Medulla oblongata (tissue), 1 donor: ENCODE measurements around the gene TBX6.
"Not testable (repeated sequence)": the region's sequence is repeated elsewhere in the genome, so short reads cannot be mapped to it uniquely, and the experiment has no call there.

Experiments used
- DNase-seq: peaks from one replicate; pipeline ENCODE4 v3.0.0-alpha.2; 2015; ENCODE audit errors: extremely low spot score

TBX6 gene

GRCh38 chr16:30091474-30092372 lies at the start of gene TBX6:
TSS of gene TBX6 (minus strand) at chr16:30091924. CDS start at chr16:30091193, 731 bp downstream.
- peak; percentile 96 for DNase-seq

GRCh38 chr16:30139583-30140481 lies 48.1 kb upstream of the TBX6 start:
- DNase-seq = no peak

- peak; percentile 32 for DNase-seq
These were observed 46.2 kb upstream of the TBX6 start for GRCh38 chr16:30137897-30138296.

- DNase-seq = peak; percentile 73
These were observed 45.4 kb upstream of the TBX6 start for GRCh38 chr16:30136971-30137605.

GRCh38 chr16:30132591-30132990 lies 40.9 kb upstream of the TBX6 start:
- DNase-seq = no peak

GRCh38 chr16:30131869-30132475 lies 40.2 kb upstream of the TBX6 start:
- DNase-seq = no peak

GRCh38 chr16:30127993-30128392 lies 36.3 kb upstream of the TBX6 start:
- DNase-seq = no peak

- not testable (repeated sequence) for DNase-seq
These were observed 34.0 kb upstream of the TBX6 start for GRCh38 chr16:30125690-30126089.

- no peak for DNase-seq
These were observed 33.3 kb upstream of the TBX6 start for GRCh38 chr16:30124985-30125379.

GRCh38 chr16:30122604-30123160 lies 31.0 kb upstream of the TBX6 start:
- peak; percentile 26 for DNase-seq

- peak; percentile 47 for DNase-seq
These were observed 30.2 kb upstream of the TBX6 start for GRCh38 chr16:30121741-30122571.

- no peak for DNase-seq
These were observed 28.8 kb upstream of the TBX6 start for GRCh38 chr16:30120340-30121105.

GRCh38 chr16:30119428-30119827 lies 27.7 kb upstream of the TBX6 start:
- no peak for DNase-seq

- DNase-seq = no peak
These were observed 26.0 kb upstream of the TBX6 start for GRCh38 chr16:30117768-30118167.

- DNase-seq = no peak
These were observed 24.8 kb upstream of the TBX6 start for GRCh38 chr16:30116291-30117207.

GRCh38 chr16:30115238-30115637 lies 23.5 kb upstream of the TBX6 start:
- no peak for DNase-seq

GRCh38 chr16:30114833-30115232 lies 23.1 kb upstream of the TBX6 start:
- DNase-seq = not testable (repeated sequence)

- DNase-seq = peak; percentile 33
These were observed 22.7 kb upstream of the TBX6 start for GRCh38 chr16:30114411-30114810.
